ENCODE measurements around the gene LRRC49.
"Not testable (repeated sequence)": the region's sequence is repeated elsewhere in the genome, so short reads cannot be mapped to it uniquely, and the experiment has no call there.

LRRC49 gene

GRCh38 chr15:70974004-70974832 is 81.6 kb downstream of the LRRC49 start:
- no peak for DNase-seq (ENCODE audit: low read depth in 3 of 3)

GRCh38 chr15:70976851-70977250 is 84.2 kb downstream of the LRRC49 start:
- no peak for DNase-seq (ENCODE audit: low read depth in 3 of 3)

GRCh38 chr15:70995383-70995970 is 102.9 kb downstream of the LRRC49 start:
- DNase-seq (ENCODE audit: low read depth in 3 of 3): no peak

- DNase-seq (ENCODE audit: low read depth in 3 of 3): no peak
These were observed 105.7 kb downstream of the LRRC49 start for GRCh38 chr15:70998319-70998718.

GRCh38 chr15:71002316-71002715 is 109.7 kb downstream of the LRRC49 start:
- no peak for DNase-seq (ENCODE audit: low read depth in 3 of 3)

- no peak for DNase-seq (ENCODE audit: low read depth in 3 of 3)
These were observed 110.7 kb downstream of the LRRC49 start for GRCh38 chr15:71003319-71003718.

- DNase-seq (ENCODE audit: low read depth in 3 of 3): not testable (repeated sequence)
These were observed 111.9 kb downstream of the LRRC49 start for GRCh38 chr15:71004506-71004905.

GRCh38 chr15:71005895-71006294 is 113.3 kb downstream of the LRRC49 start:
- no peak for DNase-seq (ENCODE audit: low read depth in 3 of 3)

- no peak for DNase-seq (ENCODE audit: low read depth in 3 of 3)
These were observed 115.7 kb downstream of the LRRC49 start for GRCh38 chr15:71008250-71008870.

- no peak for DNase-seq (ENCODE audit: low read depth in 3 of 3)
These were observed 117.8 kb downstream of the LRRC49 start for GRCh38 chr15:71010472-71010871.

GRCh38 chr15:71010997-71011396 is 118.4 kb downstream of the LRRC49 start:
- no peak for DNase-seq (ENCODE audit: low read depth in 3 of 3)

- DNase-seq (ENCODE audit: low read depth in 3 of 3): no peak
These were observed 119.0 kb downstream of the LRRC49 start for GRCh38 chr15:71011503-71012155.

GRCh38 chr15:71013446-71013845 is 120.8 kb downstream of the LRRC49 start:
- no peak for DNase-seq (ENCODE audit: low read depth in 3 of 3)

GRCh38 chr15:71015342-71015741 is 122.7 kb downstream of the LRRC49 start:
- DNase-seq (ENCODE audit: low read depth in 3 of 3): no peak

GRCh38 chr15:71031232-71031631 is 138.6 kb downstream of the LRRC49 start:
- DNase-seq (ENCODE audit: low read depth in 3 of 3): not testable (repeated sequence)

- not testable (repeated sequence) for DNase-seq (ENCODE audit: low read depth in 3 of 3)
These were observed 142.9 kb downstream of the LRRC49 start for GRCh38 chr15:71035478-71035877.

GRCh38 chr15:71042356-71042922 is 149.8 kb downstream of the LRRC49 start:
- DNase-seq (ENCODE audit: low read depth in 3 of 3): no peak

- no peak for DNase-seq (ENCODE audit: low read depth in 3 of 3)
These were observed 150.7 kb downstream of the LRRC49 start for GRCh38 chr15:71043373-71043772.

GRCh38 chr15:71044006-71044405 is 151.4 kb downstream of the LRRC49 start:
- no peak for DNase-seq (ENCODE audit: low read depth in 3 of 3)

GRCh38 chr15:71046146-71046545 is 153.5 kb downstream of the LRRC49 start:
- not testable (repeated sequence) for DNase-seq (ENCODE audit: low read depth in 3 of 3)

GRCh38 chr15:71048913-71049675 is 156.5 kb downstream of the LRRC49 start:
- DNase-seq (ENCODE audit: low read depth in 3 of 3): no peak
